Measurements from ENCODE around the gene NBDY.

- TF ChIP-seq CTCF (IDR thresholded peaks at IDR 0.05) (peak in 1 of 12 donors; percentile 12), POLR2A (IDR thresholded peaks at IDR 0.05) (no peak)
Measured at GRCh38 chrX:56793521-56794320, 64.7 kb downstream of the NBDY start.
